ENCODE data around the gene PCDHB2.
"Not testable (repeated sequence)": the region's sequence is repeated elsewhere in the genome, so short reads cannot be mapped to it uniquely, and the experiment has no call there.

The PCDHB2 gene

GRCh38 chr5:141137346-141137745 lies 42.9 kb downstream of the PCDHB2 start:
- not testable (repeated sequence) for DNase-seq
